Sigmoid colon (tissue), 7 donors: Measurements from ENCODE around the gene TRIM4. TPM values are rescaled to one million over a fixed set of nuclear protein-coding genes. Genes with fewer than 3 reads are reported as not detected.
"Not testable (repeated sequence)": the region's sequence is repeated elsewhere in the genome, so short reads cannot be mapped to it uniquely, and the experiment has no call there.

Experiments used
- DNase-seq: peaks from one replicate; pipeline ENCODE4 v3.0.0-alpha.2; 2019
- H3K27ac ChIP-seq, 4 donors: fragments of 200-600 bp; sonication (generic); one replicate each; pipeline ENCODE4 v1.5.1; 2016 to 2019; ENCODE audit warnings: mild to moderate bottlenecking in 1 of 4
- H3K27me3 ChIP-seq, 3 donors: fragments of 200-600 bp; sonication (generic); one replicate each; pipeline ENCODE4 v1.5.1; 2019; ENCODE audit warnings: mild to moderate bottlenecking in 1 of 3
- H3K36me3 ChIP-seq, 4 donors: fragments of 200-600 bp; sonication (generic); one replicate each; pipeline ENCODE4 v1.5.1; 2016 to 2019
- H3K4me1 ChIP-seq, 4 donors: fragments of 200-600 bp; sonication (generic); one replicate each; pipeline ENCODE4 v1.5.1; 2017 to 2019
- H3K4me3 ChIP-seq, 4 donors: fragments of 200-600 bp; sonication (generic); one replicate each; pipeline ENCODE4 v1.5.1; 2017 to 2019; ENCODE audit warnings: mild to moderate bottlenecking in 2 of 4, moderate library complexity in 1 of 4
- H3K9me3 ChIP-seq, 4 donors: fragments of 200-600 bp in 3 of 4; sonication (generic) in 3 of 4; one replicate each; pipeline versions ENCODE4 v1.5.1 to v1.6.1; 2013 to 2019
- CTCF ChIP-seq, 4 experiments: fragments of 450-650 bp in 3 of 4; fragments of 200-600 bp in 1 of 4; IDR thresholded peaks; one replicate each; pipeline ENCODE4 v1.5.1; 2016 to 2019; ENCODE audit warnings: antibody characterized with exemption in 4 of 4, mild to moderate bottlenecking in 3 of 4, moderate library complexity in 2 of 4
- EP300 ChIP-seq, 4 donors: sonication (generic); formaldehyde crosslinking; IDR thresholded peaks; one replicate each; pipeline ENCODE4 v1.6.1; 2017; ENCODE audit warnings: antibody characterized with exemption in 4 of 4
- POLR2A ChIP-seq, 2 donors: fragments of 450-650 bp; IDR thresholded peaks; one replicate each; pipeline ENCODE4 v1.6.1; 2016; ENCODE audit warnings: antibody characterized with exemption in 2 of 2, mild to moderate bottlenecking in 2 of 2, moderate library complexity in 2 of 2
- POLR2AphosphoS5 ChIP-seq, 4 donors: sonication (generic); formaldehyde crosslinking; IDR thresholded peaks; one replicate each; pipeline ENCODE4 v1.6.1; 2017; ENCODE audit warnings: antibody characterized with exemption in 4 of 4
- WGBS, 2 donors: extraction: QIAGEN DNeasy Blood & Tissue Kit; methylation state at CpG; one replicate each; pipeline ENCODE4 v1.1.7; 2013; 5-methylcytosine and 5-hydroxymethylcytosine counted together
- intact Hi-C: fragments of 100-400 bp; cut with DNase I; formaldehyde crosslinking; loops from one replicate; pipeline ENCODE4 v1.15.1; 2023
- polyA plus RNA-seq, 3 donors: library from polyadenylated mRNA; stranded (reverse); fragments of 200-250 nt; gene quantifications; one replicate each; pipeline ENCODE4 v1.2.3, GENCODE V29; 2013
- total RNA-seq, 4 donors: library from RNA; depleted of rRNA; stranded (reverse); fragments of >200 nt; gene quantifications; one replicate each; pipeline ENCODE4 v1.1.0, GENCODE V29; 2016
- donor health status: healthy with polysubstance abuse.
- donor health status: Bipolar disorder and iron deficiency.
- donor health status: healthy.

Gene TRIM4
- total and polyA plus RNA-seq, 7 donors: 12.5 to 33.2 (median 21.9) TPM

- no peaks in the 10 kb centered on the region for H3K9me3 ChIP-seq
- intact Hi-C loops: no loop called here
- H3K4me1 ChIP-seq: no peaks in the 10 kb centered on the region
- TF ChIP-seq POLR2AphosphoS5 (IDR thresholded peaks at IDR 0.05) (no peak), POLR2A (IDR thresholded peaks at IDR 0.05) (no peak), CTCF (IDR thresholded peaks at IDR 0.05) (no peak), EP300 (IDR thresholded peaks at IDR 0.05) (no peak)
- WGBS, 2 donors: 86 to 89% methylated on average over 3 of the region's 3 CpGs
- DNase-seq: no peak
- no peaks in the 10 kb centered on the region for H3K27me3 ChIP-seq
- no peak within 1 kb of the TSS for H3K27ac ChIP-seq
- H3K4me3 ChIP-seq: no peak within 1 kb of the TSS
- no peaks in the 10 kb centered on the region for H3K36me3 ChIP-seq
Measured at GRCh38 chr7:99876933-99877332, 42.4 kb downstream of the TRIM4 start, which contains the start of gene OR2AE1. Gene OR2AE1 (minus strand): TSS chr7:99877033. CDS start chr7:99877033, 0 bp downstream.

DNA sequence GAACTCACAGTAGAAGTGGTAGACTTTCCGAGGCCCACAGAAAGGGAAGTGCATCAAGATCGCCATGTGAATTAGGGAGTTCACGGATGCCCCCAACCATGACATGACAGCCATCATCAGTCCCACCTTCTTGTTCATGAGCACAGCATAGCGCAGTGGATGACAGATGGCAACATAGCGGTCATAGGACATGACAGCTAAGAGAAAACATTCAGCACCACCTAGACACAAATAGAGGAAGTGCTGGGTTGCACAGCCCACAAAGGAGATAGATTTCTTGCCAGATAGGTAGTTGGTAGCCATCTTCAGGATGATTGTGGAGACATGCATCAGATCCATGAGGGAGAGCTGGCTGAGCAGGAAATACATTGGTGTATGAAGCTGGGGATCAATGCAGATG is 42.8 kb downstream of the TRIM4 start:
- H3K4me1 ChIP-seq: no peaks in the 10 kb centered on the region
- no peak overlapping the region for H3K27ac ChIP-seq
- H3K4me3 ChIP-seq: no peak overlapping the region
- no peak for DNase-seq
- H3K27me3 ChIP-seq: no peaks in the 10 kb centered on the region
- H3K9me3 ChIP-seq: no peaks in the 10 kb centered on the region
- WGBS, 2 donors: 88 to 94% methylated on average over 5 of the region's 5 CpGs
- intact Hi-C loops: no loop called here
- no peak for TF ChIP-seq POLR2AphosphoS5 (IDR thresholded peaks at IDR 0.05)
- TF ChIP-seq POLR2A (IDR thresholded peaks at IDR 0.05): no peak
- TF ChIP-seq EP300 (IDR thresholded peaks at IDR 0.05): no peak
- TF ChIP-seq CTCF (IDR thresholded peaks at IDR 0.05): no peak
- no peaks in the 10 kb centered on the region for H3K36me3 ChIP-seq

DNA sequence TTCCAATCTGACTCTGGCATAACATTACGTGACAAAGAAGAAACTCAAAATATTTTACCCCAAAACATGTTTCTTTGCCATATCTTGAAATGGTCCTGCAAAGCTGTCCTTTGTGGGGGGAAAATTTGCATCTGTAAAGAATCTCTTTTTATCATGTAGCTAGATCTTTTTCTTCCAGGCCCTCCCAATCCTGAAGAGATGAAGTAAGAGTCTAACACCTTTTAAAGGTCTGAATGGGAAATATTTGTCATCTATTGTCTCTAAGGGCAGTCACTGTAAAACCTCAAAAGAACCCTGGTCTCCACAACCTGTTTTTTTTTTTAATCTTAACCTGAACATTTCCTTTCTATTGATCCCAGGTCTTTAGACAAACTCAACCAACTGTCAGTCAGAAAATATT is 51.1 kb downstream of the TRIM4 start:
- no peak overlapping the region for H3K4me3 ChIP-seq
- intact Hi-C loops: no loop called here

DNA sequence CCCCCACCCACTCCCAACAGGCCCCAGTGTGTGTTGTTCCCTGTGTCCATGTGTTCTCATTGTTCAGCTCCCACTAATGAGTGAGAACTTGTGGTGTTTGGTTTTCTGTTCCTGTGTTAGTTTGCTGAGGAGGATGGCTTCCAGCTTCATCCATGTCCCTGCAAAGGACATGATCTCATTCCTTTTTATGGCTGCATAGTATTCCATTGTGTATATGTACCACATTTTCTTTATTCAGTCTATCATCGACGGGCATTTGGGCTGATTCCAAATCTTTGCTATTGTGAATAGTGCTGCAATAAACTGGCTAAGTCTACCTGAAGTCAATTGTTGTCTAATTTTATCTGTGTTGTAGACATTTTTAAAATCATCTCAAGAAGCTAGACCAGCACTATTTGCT is 51.9 kb downstream of the TRIM4 start:
- 93 to 96% methylated on average over 2 of the region's 2 CpGs for WGBS, 2 donors
- H3K27me3 ChIP-seq, H3K36me3 ChIP-seq, intact Hi-C loops, H3K4me3 ChIP-seq, H3K9me3 ChIP-seq, H3K27ac ChIP-seq, H3K4me1 ChIP-seq, DNase-seq: not testable (repeated sequence)

More for the DNA sequence above, 51.1 kb downstream of the TRIM4 start:
- 93 to 96% methylated on average over 1 of the region's 1 CpG for WGBS, 2 donors
- no peaks in the 10 kb centered on the region for H3K4me1 ChIP-seq
- H3K27ac ChIP-seq: no peak overlapping the region
- H3K36me3 ChIP-seq: no peaks in the 10 kb centered on the region
- peaks cover 0 to 6% (median 1%) of the 10 kb centered on the region in 4 donors for H3K9me3 ChIP-seq
- H3K27me3 ChIP-seq: no peaks in the 10 kb centered on the region
- DNase-seq: no peak
- TF ChIP-seq POLR2A (IDR thresholded peaks at IDR 0.05) (no peak), CTCF (IDR thresholded peaks at IDR 0.05) (no peak), POLR2AphosphoS5 (IDR thresholded peaks at IDR 0.05) (no peak), EP300 (IDR thresholded peaks at IDR 0.05) (no peak)

DNA sequence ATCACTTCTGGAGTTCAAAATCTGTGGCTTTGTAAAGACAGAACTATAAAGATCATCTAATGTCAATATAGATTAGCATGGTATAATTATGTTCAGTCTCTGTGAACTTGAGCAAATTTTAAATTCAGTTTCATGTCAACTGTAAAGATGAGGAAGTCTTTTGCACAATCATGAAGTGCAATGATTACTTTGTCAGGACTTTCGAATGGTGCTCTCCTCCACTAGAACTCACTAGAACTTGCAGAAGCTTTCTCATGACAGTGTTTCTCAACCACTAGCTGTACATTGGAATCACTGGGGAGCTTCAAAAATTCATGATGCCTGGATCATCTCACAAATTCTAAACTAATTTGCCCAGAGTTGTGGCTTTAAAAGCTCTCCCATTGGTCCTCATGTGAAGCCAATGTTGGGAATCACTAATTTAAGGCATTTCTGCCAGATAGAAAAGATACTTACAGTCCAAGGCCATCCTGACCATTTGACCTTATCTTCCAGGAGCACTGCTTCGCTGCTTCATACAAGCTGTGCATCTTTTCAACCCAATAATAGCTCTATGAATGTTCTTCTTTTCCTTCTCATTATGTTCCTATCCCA is 55.4 kb downstream of the TRIM4 start:
- no peak for TF ChIP-seq CTCF (IDR thresholded peaks at IDR 0.05)
- no peak for TF ChIP-seq EP300 (IDR thresholded peaks at IDR 0.05)
- TF ChIP-seq POLR2A (IDR thresholded peaks at IDR 0.05): no peak
- no peak for TF ChIP-seq POLR2AphosphoS5 (IDR thresholded peaks at IDR 0.05)
- no peak overlapping the region for H3K4me3 ChIP-seq
- DNase-seq: no peak
- H3K4me1 ChIP-seq: no peaks in the 10 kb centered on the region
- WGBS, 2 donors: 58% methylated on average over 2 of the region's 2 CpGs
- H3K9me3 ChIP-seq: peaks cover 0 to 6% (median 1%) of the 10 kb centered on the region in 4 donors
- H3K27me3 ChIP-seq: no peaks in the 10 kb centered on the region
- H3K27ac ChIP-seq: no peak overlapping the region
- no peaks in the 10 kb centered on the region for H3K36me3 ChIP-seq
- intact Hi-C loops: no loop called here
